ENCODE data around the gene SUGP1.

Gene SUGP1

DNA sequence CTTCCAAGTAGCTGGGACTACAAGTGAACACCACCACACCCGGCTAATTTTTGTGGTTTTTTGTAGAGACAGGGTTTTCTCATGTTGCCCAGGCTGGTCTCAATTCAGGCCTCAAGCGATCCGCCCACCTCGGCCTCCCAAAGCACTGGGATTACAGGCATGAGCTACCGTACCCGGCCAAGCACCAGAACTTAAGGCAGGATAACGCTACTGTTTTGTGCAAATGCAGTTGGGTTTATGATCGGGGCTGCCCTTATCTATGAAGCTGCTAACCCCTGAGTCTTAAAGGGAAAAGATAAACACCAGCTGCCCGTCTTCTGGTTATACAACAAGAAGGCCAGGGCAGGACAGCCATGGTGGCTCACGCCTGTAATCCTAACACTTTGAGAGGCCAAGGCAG lies 34.6 kb downstream of the SUGP1 start:
- Histone ChIP-seq H3K4me3 (ENCODE audit: low read depth, low read length) (no peak overlapping the region), H3K36me3 (ENCODE audit: control insufficient read depth, insufficient read depth, low read length) (peaks cover 45% of the 10 kb centered on the region), H3K27me3 (ENCODE audit: control insufficient read depth, insufficient read depth, low read length) (no peaks in the 10 kb centered on the region), H3K9me3 (ENCODE audit: control insufficient read depth, insufficient read depth, low read length) (no peaks in the 10 kb centered on the region), H3K4me1 (ENCODE audit: control insufficient read depth, insufficient read depth, low read length) (no peaks in the 10 kb centered on the region), H3K9ac (ENCODE audit: low read depth, low read length) (no peak overlapping the region)

GRCh38 chr19:19280561-19280960 lies 39.7 kb downstream of the SUGP1 start:
- H3K27me3 ChIP-seq (ENCODE audit: control insufficient read depth, insufficient read depth, low read length), result no peaks in the 10 kb centered on the region
- H3K9me3 ChIP-seq (ENCODE audit: control insufficient read depth, insufficient read depth, low read length), result no peaks in the 10 kb centered on the region
- no peaks in the 10 kb centered on the region for H3K4me1 ChIP-seq (ENCODE audit: control insufficient read depth, insufficient read depth, low read length)
- H3K36me3 ChIP-seq (ENCODE audit: control insufficient read depth, insufficient read depth, low read length), result peaks cover 58% of the 10 kb centered on the region
- no peak overlapping the region for H3K4me3 ChIP-seq (ENCODE audit: low read depth, low read length)
- H3K9ac ChIP-seq (ENCODE audit: low read depth, low read length), result no peak overlapping the region

DNA sequence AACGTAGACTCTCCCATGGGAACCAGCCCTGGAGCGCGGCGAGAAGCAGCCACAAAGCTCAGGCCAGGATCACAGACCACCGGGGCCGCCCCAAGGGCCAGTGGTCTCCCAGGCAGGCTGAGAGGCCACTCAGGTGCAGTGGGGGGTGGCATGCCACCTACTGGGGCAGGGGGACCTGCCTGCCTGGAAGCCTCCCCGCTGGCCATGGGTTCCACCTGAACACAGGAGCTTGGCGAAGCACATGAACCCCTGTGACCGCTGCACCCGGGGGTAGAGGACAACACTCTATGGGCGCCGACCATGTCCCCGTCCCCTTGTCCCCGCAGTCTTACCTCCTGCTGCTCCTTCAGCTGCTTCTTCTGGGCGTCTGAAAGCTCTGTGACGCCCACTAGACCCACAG lies 40.5 kb downstream of the SUGP1 start:
- Histone ChIP-seq H3K4me1 (ENCODE audit: control insufficient read depth, insufficient read depth, low read length) (no peaks in the 10 kb centered on the region), H3K36me3 (ENCODE audit: control insufficient read depth, insufficient read depth, low read length) (peaks cover 61% of the 10 kb centered on the region), H3K9ac (ENCODE audit: low read depth, low read length) (no peak overlapping the region), H3K9me3 (ENCODE audit: control insufficient read depth, insufficient read depth, low read length) (no peaks in the 10 kb centered on the region), H3K4me3 (ENCODE audit: low read depth, low read length) (no peak overlapping the region), H3K27me3 (ENCODE audit: control insufficient read depth, insufficient read depth, low read length) (no peaks in the 10 kb centered on the region)

DNA sequence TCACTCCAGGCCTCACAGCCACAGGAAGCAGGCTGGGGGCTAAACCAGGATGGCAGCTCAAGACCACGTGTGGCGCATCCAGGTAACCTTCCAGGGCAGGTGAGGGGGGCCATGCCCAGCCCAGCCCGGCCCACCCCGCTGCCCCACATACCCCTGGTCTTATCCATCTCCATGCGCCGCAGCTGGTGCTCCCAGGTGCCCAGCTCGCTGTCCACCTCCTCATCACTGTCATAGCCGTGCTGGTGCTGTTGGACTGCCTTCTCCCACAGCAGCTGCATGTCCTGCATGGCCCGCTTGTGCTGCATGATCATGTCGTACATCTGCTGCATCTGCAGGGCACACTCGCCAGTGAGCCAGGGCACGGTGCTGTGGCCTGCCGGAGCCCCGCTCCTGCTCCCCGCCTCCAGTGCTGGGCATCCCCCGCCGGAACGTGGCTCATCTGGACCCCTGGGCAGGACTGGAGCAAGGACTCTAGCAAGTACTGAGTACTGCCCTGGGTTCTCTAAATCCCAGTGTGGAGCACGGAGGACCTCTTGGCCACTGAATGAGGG lies 41.2 kb downstream of the SUGP1 start:
- no peaks in the 10 kb centered on the region for H3K9me3 ChIP-seq (ENCODE audit: control insufficient read depth, insufficient read depth, low read length)
- H3K4me1 ChIP-seq (ENCODE audit: control insufficient read depth, insufficient read depth, low read length), result no peaks in the 10 kb centered on the region
- H3K36me3 ChIP-seq (ENCODE audit: control insufficient read depth, insufficient read depth, low read length), result peaks cover 63% of the 10 kb centered on the region
- H3K9ac ChIP-seq (ENCODE audit: low read depth, low read length), result no peak overlapping the region
- no peak overlapping the region for H3K4me3 ChIP-seq (ENCODE audit: low read depth, low read length)
- H3K27me3 ChIP-seq (ENCODE audit: control insufficient read depth, insufficient read depth, low read length), result no peaks in the 10 kb centered on the region

DNA sequence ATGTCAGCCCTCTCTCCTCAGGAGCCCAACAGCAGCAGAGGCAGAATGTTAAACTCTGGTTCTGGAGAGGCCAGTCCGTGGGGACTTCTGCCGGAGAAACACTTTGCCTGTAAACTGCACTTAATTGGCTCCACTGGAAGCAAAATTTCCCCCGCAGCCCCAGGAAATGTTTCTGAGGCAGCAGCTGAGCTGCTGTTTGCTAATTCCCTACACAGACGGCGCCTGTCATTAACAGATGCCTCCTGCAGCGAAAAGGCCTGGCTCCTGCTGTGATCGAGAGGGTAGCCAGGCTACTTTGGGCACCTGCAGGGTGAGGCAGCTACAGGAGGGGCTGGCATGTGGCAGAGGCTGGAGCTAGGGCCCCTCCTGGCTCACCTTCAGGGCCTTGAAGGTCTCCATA lies 42.0 kb downstream of the SUGP1 start:
- no peak overlapping the region for H3K9ac ChIP-seq (ENCODE audit: low read depth, low read length)
- peaks cover 63% of the 10 kb centered on the region for H3K36me3 ChIP-seq (ENCODE audit: control insufficient read depth, insufficient read depth, low read length)
- H3K4me3 ChIP-seq (ENCODE audit: low read depth, low read length), result no peak overlapping the region
- no peaks in the 10 kb centered on the region for H3K27me3 ChIP-seq (ENCODE audit: control insufficient read depth, insufficient read depth, low read length)
- H3K9me3 ChIP-seq (ENCODE audit: control insufficient read depth, insufficient read depth, low read length), result no peaks in the 10 kb centered on the region
- no peaks in the 10 kb centered on the region for H3K4me1 ChIP-seq (ENCODE audit: control insufficient read depth, insufficient read depth, low read length)

DNA sequence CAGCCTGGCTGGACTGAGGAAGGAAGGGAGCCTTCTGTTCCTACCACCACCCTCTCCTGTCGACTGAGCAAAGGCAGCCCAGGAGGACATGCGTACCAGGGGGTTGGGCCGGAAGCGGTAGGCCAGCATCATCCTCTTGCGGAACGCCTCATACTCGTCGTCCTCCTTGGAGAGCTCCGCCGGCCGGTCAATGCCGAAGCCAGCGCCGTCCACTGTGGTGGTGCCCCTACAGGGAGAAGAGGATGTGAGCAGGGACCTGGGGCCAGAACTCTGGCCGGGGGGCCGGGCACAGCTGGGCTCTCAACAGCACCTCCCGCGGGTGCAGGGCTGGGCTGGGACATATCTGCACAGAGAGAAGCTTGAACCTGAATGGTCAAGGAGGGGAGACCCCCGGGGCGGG lies 43.5 kb downstream of the SUGP1 start:
- H3K9me3 ChIP-seq (ENCODE audit: control insufficient read depth, insufficient read depth, low read length), result no peaks in the 10 kb centered on the region
- H3K9ac ChIP-seq (ENCODE audit: low read depth, low read length), result no peak overlapping the region
- H3K27me3 ChIP-seq (ENCODE audit: control insufficient read depth, insufficient read depth, low read length), result peaks cover 4% of the 10 kb centered on the region
- H3K4me3 ChIP-seq (ENCODE audit: low read depth, low read length), result no peak overlapping the region
- peaks cover 2% of the 10 kb centered on the region for H3K4me1 ChIP-seq (ENCODE audit: control insufficient read depth, insufficient read depth, low read length)
- H3K36me3 ChIP-seq (ENCODE audit: control insufficient read depth, insufficient read depth, low read length), result peaks cover 63% of the 10 kb centered on the region

- Histone ChIP-seq H3K9ac (ENCODE audit: low read depth, low read length) (no peak overlapping the region), H3K4me1 (ENCODE audit: control insufficient read depth, insufficient read depth, low read length) (peaks cover 2% of the 10 kb centered on the region), H3K27me3 (ENCODE audit: control insufficient read depth, insufficient read depth, low read length) (peaks cover 4% of the 10 kb centered on the region), H3K9me3 (ENCODE audit: control insufficient read depth, insufficient read depth, low read length) (no peaks in the 10 kb centered on the region), H3K36me3 (ENCODE audit: control insufficient read depth, insufficient read depth, low read length) (peaks cover 58% of the 10 kb centered on the region), H3K4me3 (ENCODE audit: low read depth, low read length) (no peak overlapping the region)
Observed at GRCh38 chr19:19276386-19276785, 43.9 kb downstream of the SUGP1 start.

DNA sequence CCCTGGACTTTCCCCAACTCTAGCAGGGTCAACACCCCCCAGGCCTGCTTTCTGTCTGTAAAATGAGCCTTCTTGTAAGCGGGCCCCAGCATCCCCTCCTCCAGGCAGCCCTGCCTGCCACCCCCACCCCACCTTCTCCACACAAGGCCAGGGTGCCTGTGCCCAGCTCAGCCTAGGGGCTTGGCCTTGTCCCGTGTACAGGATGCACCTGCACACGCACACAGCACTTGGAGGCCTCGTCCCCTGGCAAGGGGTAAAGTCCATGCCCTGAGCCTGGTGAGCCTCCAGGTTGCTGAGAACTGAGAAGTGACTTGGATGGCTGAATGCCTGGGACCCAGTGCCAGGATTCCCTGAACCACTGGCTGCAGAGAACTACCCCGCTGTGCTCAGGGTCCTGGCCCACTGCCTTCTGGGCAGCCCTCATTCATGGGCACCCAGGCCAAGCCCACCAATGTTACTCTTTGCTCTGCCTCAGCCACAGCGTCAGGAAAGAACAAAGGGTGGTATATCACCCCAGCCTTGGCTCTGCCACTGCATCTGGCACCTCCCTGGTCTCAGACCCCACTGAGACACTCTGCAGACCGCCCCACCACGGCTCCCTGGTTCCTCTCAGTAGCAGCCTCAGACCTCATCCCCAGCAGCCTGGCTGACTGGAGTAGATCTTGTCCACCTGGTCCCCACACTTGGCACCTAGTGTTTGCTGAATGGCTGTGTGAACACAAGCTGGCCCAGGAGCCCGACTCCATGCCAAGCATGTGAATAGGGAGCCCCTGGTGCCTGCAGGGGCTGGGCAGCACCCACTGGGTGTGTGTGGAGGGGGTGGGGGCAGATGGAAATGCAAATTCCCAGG lies 45.4 kb downstream of the SUGP1 start:
- no peak overlapping the region for H3K4me3 ChIP-seq (ENCODE audit: low read depth, low read length)
- peaks cover 2% of the 10 kb centered on the region for H3K4me1 ChIP-seq (ENCODE audit: control insufficient read depth, insufficient read depth, low read length)
- peaks cover 4% of the 10 kb centered on the region for H3K27me3 ChIP-seq (ENCODE audit: control insufficient read depth, insufficient read depth, low read length)
- peaks cover 45% of the 10 kb centered on the region for H3K36me3 ChIP-seq (ENCODE audit: control insufficient read depth, insufficient read depth, low read length)
- no peak overlapping the region for H3K9ac ChIP-seq (ENCODE audit: low read depth, low read length)
- H3K9me3 ChIP-seq (ENCODE audit: control insufficient read depth, insufficient read depth, low read length), result no peaks in the 10 kb centered on the region

GRCh38 chr19:19274146-19274545 lies 46.2 kb downstream of the SUGP1 start:
- peaks cover 38% of the 10 kb centered on the region for H3K36me3 ChIP-seq (ENCODE audit: control insufficient read depth, insufficient read depth, low read length)
- no peak overlapping the region for H3K9ac ChIP-seq (ENCODE audit: low read depth, low read length)
- peaks cover 2% of the 10 kb centered on the region for H3K4me1 ChIP-seq (ENCODE audit: control insufficient read depth, insufficient read depth, low read length)
- no peaks in the 10 kb centered on the region for H3K9me3 ChIP-seq (ENCODE audit: control insufficient read depth, insufficient read depth, low read length)
- H3K4me3 ChIP-seq (ENCODE audit: low read depth, low read length), result no peak overlapping the region
- H3K27me3 ChIP-seq (ENCODE audit: control insufficient read depth, insufficient read depth, low read length), result peaks cover 4% of the 10 kb centered on the region

DNA sequence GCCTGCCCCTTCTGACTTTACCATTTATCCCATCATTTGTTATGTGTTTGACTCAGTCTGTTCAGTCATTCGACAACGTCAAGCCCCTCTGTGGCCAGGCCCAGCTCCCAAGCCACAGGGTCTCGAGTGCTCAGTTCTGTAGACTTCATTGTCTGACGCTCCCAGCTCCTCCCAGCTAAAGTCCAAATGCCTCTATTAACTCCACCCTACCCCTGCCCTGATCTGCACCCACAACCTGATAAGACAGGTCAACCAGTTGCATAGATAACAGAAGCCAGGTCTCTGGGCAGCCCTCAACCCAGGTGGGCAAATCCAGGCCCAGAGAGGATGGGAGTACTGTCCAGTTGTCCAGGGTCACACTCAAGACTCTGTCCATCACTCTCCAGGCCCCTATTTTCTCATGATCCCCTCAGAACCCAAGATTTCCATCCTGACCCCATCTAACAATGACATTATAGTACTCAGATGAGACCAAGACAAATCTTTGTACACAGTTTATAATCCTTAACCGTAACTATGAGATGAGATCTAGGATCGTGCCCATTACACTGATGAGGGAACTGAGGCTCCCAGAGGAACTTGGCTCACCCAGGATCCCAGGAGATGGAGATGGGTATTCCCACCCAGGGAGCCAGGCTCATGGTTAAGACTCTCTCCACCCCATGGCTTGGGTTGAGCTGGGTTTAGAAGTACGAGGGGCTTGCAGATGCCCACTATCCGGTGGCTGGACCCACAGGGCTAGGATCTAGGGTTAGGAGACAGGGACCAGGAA lies 48.3 kb downstream of the SUGP1 start:
- Histone ChIP-seq H3K4me1 (ENCODE audit: control insufficient read depth, insufficient read depth, low read length) (peaks cover 2% of the 10 kb centered on the region), H3K9me3 (ENCODE audit: control insufficient read depth, insufficient read depth, low read length) (no peaks in the 10 kb centered on the region), H3K4me3 (ENCODE audit: low read depth, low read length) (peak overlapping the region; percentile 43), H3K27me3 (ENCODE audit: control insufficient read depth, insufficient read depth, low read length) (peaks cover 5% of the 10 kb centered on the region), H3K36me3 (ENCODE audit: control insufficient read depth, insufficient read depth, low read length) (peaks cover 18% of the 10 kb centered on the region), H3K9ac (ENCODE audit: low read depth, low read length) (no peak overlapping the region)

DNA sequence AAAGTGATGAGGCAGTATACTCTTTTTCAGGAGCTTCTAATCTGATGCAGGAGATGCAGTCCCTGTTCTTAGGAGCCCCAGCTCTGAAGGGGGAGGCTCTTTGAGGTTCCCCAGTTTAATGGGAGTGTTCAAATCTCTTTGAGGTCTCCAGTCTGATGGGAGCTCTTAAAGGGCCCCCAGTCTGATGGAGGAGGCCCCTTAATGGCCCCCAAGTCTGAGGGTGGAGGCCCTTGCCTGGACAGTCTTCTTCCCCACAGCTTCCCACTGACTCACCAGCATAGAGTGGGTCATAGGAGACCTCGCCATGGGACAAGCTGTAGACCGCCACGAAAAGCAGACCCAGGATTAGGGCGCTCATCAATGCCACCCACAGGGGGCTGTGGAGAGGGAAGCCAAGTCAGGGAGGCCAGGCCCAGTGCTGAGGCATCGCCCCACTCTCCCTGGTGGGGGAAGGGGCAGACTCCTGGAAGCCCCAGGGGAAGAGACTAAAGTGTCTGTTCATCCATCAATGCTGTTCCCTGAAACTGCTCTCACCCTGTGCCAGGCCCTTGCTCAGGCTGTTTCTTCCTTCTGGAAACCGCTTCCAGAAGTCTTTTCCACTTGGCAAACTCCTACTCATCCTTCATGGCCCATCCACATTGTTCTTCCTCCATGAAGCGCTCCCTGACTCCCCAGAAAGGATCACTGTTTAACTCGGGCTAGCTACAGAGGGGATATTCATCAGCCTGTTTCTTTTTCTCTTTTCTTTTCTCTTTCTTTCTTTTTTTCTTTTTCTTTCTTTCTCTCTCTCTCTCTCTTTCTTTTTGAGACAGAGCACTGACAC lies 49.3 kb downstream of the SUGP1 start:
- H3K9me3 ChIP-seq (ENCODE audit: control insufficient read depth, insufficient read depth, low read length), result no peaks in the 10 kb centered on the region
- no peak overlapping the region for H3K9ac ChIP-seq (ENCODE audit: low read depth, low read length)
- no peak overlapping the region for H3K4me3 ChIP-seq (ENCODE audit: low read depth, low read length)
- peaks cover 10% of the 10 kb centered on the region for H3K36me3 ChIP-seq (ENCODE audit: control insufficient read depth, insufficient read depth, low read length)
- H3K4me1 ChIP-seq (ENCODE audit: control insufficient read depth, insufficient read depth, low read length), result peaks cover 2% of the 10 kb centered on the region
- peaks cover 5% of the 10 kb centered on the region for H3K27me3 ChIP-seq (ENCODE audit: control insufficient read depth, insufficient read depth, low read length)

Data from iPS-15b (cell line).